ENCODE results near the gene PVALEF.

Gene PVALEF

GRCh38 chr17:81158688-81159590 lies 6.4 kb upstream of the PVALEF start:
- no peak overlapping the region for H3K14ac ChIP-seq (ENCODE audit: low read length)
- H2BK5ac ChIP-seq (ENCODE audit: low read length): no peak overlapping the region
- H3K27ac ChIP-seq (replicated peaks; ENCODE audit: low read length): no peak overlapping the region
- H2AFZ ChIP-seq (ENCODE audit: low read length): no peak overlapping the region
- WGBS, 2 donors (ENCODE audit: extremely low coverage in 2 of 2, insufficient read length in 2 of 2, insufficient replicate concordance in 1 of 2): no CpG with 5 or more reads among the region's 43 CpGs
- no peak overlapping the region for H3K9ac ChIP-seq (ENCODE audit: low read depth, low read length, poor library complexity)
- no peaks in the 10 kb centered on the region for H3K79me1 ChIP-seq (ENCODE audit: low read depth, low read length)
- H3K4me1 ChIP-seq (ENCODE audit: control insufficient read depth in 2 of 2, insufficient read depth in 1 of 2, low read depth in 1 of 2, low read length in 2 of 2): no peaks in the 10 kb centered on the region
- peak overlapping the region; percentile 6 for H3K18ac ChIP-seq (ENCODE audit: low read length)
- H4K8ac ChIP-seq (ENCODE audit: low read depth, low read length): no peak overlapping the region
- no peak for DNase-seq (ENCODE audit: low spot score)
- H3K9me3 ChIP-seq (replicated peaks in 1 of 2; ENCODE audit: control insufficient read depth in 2 of 2, insufficient read depth in 1 of 2, low read depth in 1 of 2, low read length in 2 of 2): no peaks in the 10 kb centered on the region
- no peak overlapping the region for H4K91ac ChIP-seq (ENCODE audit: low read depth, low read length, poor library complexity)
- peak overlapping the region; percentile 31 for H3K23ac ChIP-seq (ENCODE audit: low read depth, low read length, poor library complexity)
- peak overlapping the region; percentile 58 for H2BK15ac ChIP-seq (ENCODE audit: low read length)
- no peak overlapping the region for H3K4me2 ChIP-seq (ENCODE audit: insufficient read depth, low read length, poor library complexity, severe bottlenecking)
- H3K4me3 ChIP-seq (ENCODE audit: low read length in 2 of 2): no peak overlapping the region
- H3K27me3 ChIP-seq (ENCODE audit: control insufficient read depth in 3 of 3, insufficient read depth in 3 of 3, low read depth in 1 of 3, low read length in 3 of 3): peaks cover 0 to 4% (median 0%) of the 10 kb centered on the region in 3 experiments
- H2AK5ac ChIP-seq (ENCODE audit: low read depth, low read length): peak overlapping the region; percentile 14
- no peaks in the 10 kb centered on the region for H3K36me3 ChIP-seq (replicated peaks in 1 of 2; ENCODE audit: control insufficient read depth in 2 of 2, insufficient read depth in 2 of 2, low read length in 2 of 2)
- no peak overlapping the region for H2BK120ac ChIP-seq (ENCODE audit: low read depth, low read length)
- no peak overlapping the region for H3K4ac ChIP-seq (ENCODE audit: low read length)
- no peak overlapping the region for H2BK12ac ChIP-seq (ENCODE audit: low read length)

GRCh38 chr17:81159611-81160265 lies 5.6 kb upstream of the PVALEF start:
- no CpG with 5 or more reads among the region's 25 CpGs for WGBS, 2 donors (ENCODE audit: extremely low coverage in 2 of 2, insufficient read length in 2 of 2, insufficient replicate concordance in 1 of 2)
- Histone ChIP-seq H2AFZ (ENCODE audit: low read length) (no peak overlapping the region), H3K14ac (ENCODE audit: low read length) (peak overlapping the region; percentile 82), H3K27ac (replicated peaks; ENCODE audit: low read length) (no peak overlapping the region), H2BK120ac (ENCODE audit: low read depth, low read length) (no peak overlapping the region), H3K9ac (ENCODE audit: low read depth, low read length, poor library complexity) (peak overlapping the region; percentile 60), H2BK5ac (ENCODE audit: low read length) (no peak overlapping the region), H3K36me3 (replicated peaks in 1 of 2; ENCODE audit: control insufficient read depth in 2 of 2, insufficient read depth in 2 of 2, low read length in 2 of 2) (no peaks in the 10 kb centered on the region), H3K9me3 (replicated peaks in 1 of 2; ENCODE audit: control insufficient read depth in 2 of 2, insufficient read depth in 1 of 2, low read depth in 1 of 2, low read length in 2 of 2) (no peaks in the 10 kb centered on the region), H3K18ac (ENCODE audit: low read length) (peak overlapping the region; percentile 38), H2AK5ac (ENCODE audit: low read depth, low read length) (peak overlapping the region; percentile 56), H3K23ac (ENCODE audit: low read depth, low read length, poor library complexity) (peak overlapping the region; percentile 31), H4K8ac (ENCODE audit: low read depth, low read length) (no peak overlapping the region), H4K91ac (ENCODE audit: low read depth, low read length, poor library complexity) (peak overlapping the region; percentile 30), H2BK15ac (ENCODE audit: low read length) (no peak overlapping the region), H3K4ac (ENCODE audit: low read length) (no peak overlapping the region), H3K4me2 (ENCODE audit: insufficient read depth, low read length, poor library complexity, severe bottlenecking) (no peak overlapping the region), H3K79me1 (ENCODE audit: low read depth, low read length) (peaks cover 2% of the 10 kb centered on the region), H3K4me3 (ENCODE audit: low read length in 2 of 2) (no peak overlapping the region), H2BK12ac (ENCODE audit: low read length) (peak overlapping the region; percentile 58), H3K4me1 (ENCODE audit: control insufficient read depth in 2 of 2, insufficient read depth in 1 of 2, low read depth in 1 of 2, low read length in 2 of 2) (peaks cover under 1 to 4% of the 10 kb centered on the region in 2 donors), H3K27me3 (ENCODE audit: control insufficient read depth in 3 of 3, insufficient read depth in 3 of 3, low read depth in 1 of 3, low read length in 3 of 3) (peaks cover 0 to 7% (median 0%) of the 10 kb centered on the region in 3 experiments)
- no peak for DNase-seq (ENCODE audit: low spot score)

GRCh38 chr17:81160306-81160705 lies 5.0 kb upstream of the PVALEF start:
- Histone ChIP-seq H3K79me1 (ENCODE audit: low read depth, low read length) (peaks cover 4% of the 10 kb centered on the region), H3K4me3 (ENCODE audit: low read length in 2 of 2) (no peak overlapping the region), H3K4me1 (ENCODE audit: control insufficient read depth in 2 of 2, insufficient read depth in 1 of 2, low read depth in 1 of 2, low read length in 2 of 2) (peaks cover 6 to 9% of the 10 kb centered on the region in 2 donors), H3K27ac (replicated peaks; ENCODE audit: low read length) (no peak overlapping the region), H3K4me2 (ENCODE audit: insufficient read depth, low read length, poor library complexity, severe bottlenecking) (no peak overlapping the region), H3K23ac (ENCODE audit: low read depth, low read length, poor library complexity) (no peak overlapping the region), H2BK15ac (ENCODE audit: low read length) (no peak overlapping the region), H3K18ac (ENCODE audit: low read length) (peak overlapping the region; percentile 57), H3K9me3 (replicated peaks in 1 of 2; ENCODE audit: control insufficient read depth in 2 of 2, insufficient read depth in 1 of 2, low read depth in 1 of 2, low read length in 2 of 2) (no peaks in the 10 kb centered on the region), H2BK12ac (ENCODE audit: low read length) (no peak overlapping the region), H3K4ac (ENCODE audit: low read length) (no peak overlapping the region), H4K8ac (ENCODE audit: low read depth, low read length) (no peak overlapping the region), H2BK5ac (ENCODE audit: low read length) (no peak overlapping the region), H3K27me3 (ENCODE audit: control insufficient read depth in 3 of 3, insufficient read depth in 3 of 3, low read depth in 1 of 3, low read length in 3 of 3) (peaks cover 0 to 12% (median 2%) of the 10 kb centered on the region in 3 experiments), H3K36me3 (replicated peaks in 1 of 2; ENCODE audit: control insufficient read depth in 2 of 2, insufficient read depth in 2 of 2, low read length in 2 of 2) (no peaks in the 10 kb centered on the region), H3K9ac (ENCODE audit: low read depth, low read length, poor library complexity) (no peak overlapping the region), H3K14ac (ENCODE audit: low read length) (peak overlapping the region; percentile 21), H2BK120ac (ENCODE audit: low read depth, low read length) (no peak overlapping the region), H2AK5ac (ENCODE audit: low read depth, low read length) (peak overlapping the region; percentile 46), H2AFZ (ENCODE audit: low read length) (no peak overlapping the region), H4K91ac (ENCODE audit: low read depth, low read length, poor library complexity) (no peak overlapping the region)
- WGBS, 2 donors (ENCODE audit: extremely low coverage in 2 of 2, insufficient read length in 2 of 2, insufficient replicate concordance in 1 of 2): no CpG with 5 or more reads among the region's 28 CpGs
- DNase-seq (ENCODE audit: low spot score): no peak
